Measurements from ENCODE around the gene MRPS15. TPM values are rescaled to one million over a fixed set of nuclear protein-coding genes. Genes with fewer than 3 reads are reported as not detected.
"Not testable (repeated sequence)": the region's sequence is repeated elsewhere in the genome, so short reads cannot be mapped to it uniquely, and the experiment has no call there.

The MRPS15 gene
- 10 to 100 TPM; 19.5 to 59.5 (median 42.4) TPM for total RNA-seq

GRCh38 chr1:36463803-36464604, at the start of gene MRPS15:
TSS of gene MRPS15 (minus strand) at chr1:36464384. CDS start at chr1:36464275, 109 bp downstream.
- Histone ChIP-seq H3K4me3 (peak within 1 kb of the TSS; percentile 49 to 87 (median 74)), H3K9me3 (no peaks in the 10 kb centered on the region), H3K4me1 (peaks cover 5 to 22% (median 14%) of the 10 kb centered on the region in 4 donors), H3K27ac (peak within 1 kb of the TSS; percentile 84 to 91 (median 89)), H3K36me3 (peaks cover 0 to 14% (median 4%) of the 10 kb centered on the region in 4 donors), H3K27me3 (no peaks in the 10 kb centered on the region)
- intact Hi-C loops (cut with DNase I; ENCODE audit: low total_unique reads) (no loop called here), in situ Hi-C loops (cut with MboI; ENCODE audit: low pct_ligation_motif_present in 1 of 4, low pct_unique_long_range_greater_than_20kb in 1 of 4, low sequenced_read_pairs in 3 of 4) (no loop called here)
- TF ChIP-seq EP300 (IDR thresholded peaks at IDR 0.05; ENCODE audit: low read depth) (no peak), POLR2AphosphoS5 (IDR thresholded peaks at IDR 0.05) (peak; percentile 73 to 83 (median 80)), CTCF (IDR thresholded peaks at IDR 0.05) (no peak), POLR2A (IDR thresholded peaks at IDR 0.05) (peak; percentile 56)
- 1% methylated on average over 51 of the region's 65 CpGs; no CpG with 5 or more reads in 1 of the 2 donors for WGBS, 2 donors (ENCODE audit: low coverage in 1 of 2)
- DNase-seq: peak; percentile 97

GRCh38 chr1:36512842-36513241, 48.7 kb upstream of the MRPS15 start:
- 40% methylated on average over 1 of the region's 1 CpG; no CpG with 5 or more reads in 1 of the 2 donors for WGBS, 2 donors (ENCODE audit: low coverage in 1 of 2)
- no peak for DNase-seq
- TF ChIP-seq POLR2AphosphoS5 (IDR thresholded peaks at IDR 0.05) (no peak), EP300 (IDR thresholded peaks at IDR 0.05; ENCODE audit: low read depth) (no peak), POLR2A (IDR thresholded peaks at IDR 0.05) (no peak), CTCF (IDR thresholded peaks at IDR 0.05) (no peak)
- Histone ChIP-seq H3K4me3 (no peak overlapping the region), H3K36me3 (no peaks in the 10 kb centered on the region), H3K9me3 (no peaks in the 10 kb centered on the region), H3K27ac (no peak overlapping the region), H3K4me1 (no peaks in the 10 kb centered on the region), H3K27me3 (no peaks in the 10 kb centered on the region)
- in situ Hi-C loops (cut with MboI; ENCODE audit: low pct_ligation_motif_present in 1 of 4, low pct_unique_long_range_greater_than_20kb in 1 of 4, low sequenced_read_pairs in 3 of 4): no loop called here
- intact Hi-C loops (cut with DNase I; ENCODE audit: low total_unique reads): no loop called here

- TF ChIP-seq CTCF (IDR thresholded peaks at IDR 0.05): no peak
- TF ChIP-seq POLR2AphosphoS5 (IDR thresholded peaks at IDR 0.05): no peak
- no peak for TF ChIP-seq EP300 (IDR thresholded peaks at IDR 0.05; ENCODE audit: low read depth)
- TF ChIP-seq POLR2A (IDR thresholded peaks at IDR 0.05): no peak
- whole genome bisulfite sequencing, 2 donors (ENCODE audit: low coverage in 1 of 2): 78 to 100% methylated on average over 2 to 15 of the region's 15 CpGs
- no peaks in the 10 kb centered on the region for H3K9me3 ChIP-seq
- in situ Hi-C loops (cut with MboI; ENCODE audit: low pct_ligation_motif_present in 1 of 4, low pct_unique_long_range_greater_than_20kb in 1 of 4, low sequenced_read_pairs in 3 of 4) (no loop called here), intact Hi-C loops (cut with DNase I; ENCODE audit: low total_unique reads) (no loop called here)
- peaks cover 2% of the 10 kb centered on the region for H3K27me3 ChIP-seq
- H3K4me1 ChIP-seq: no peaks in the 10 kb centered on the region
- DNase-seq: no peak
- H3K4me3 ChIP-seq: no peak overlapping the region
- no peak overlapping the region for H3K27ac ChIP-seq
- H3K36me3 ChIP-seq: no peaks in the 10 kb centered on the region
These were observed 47.9 kb upstream of the MRPS15 start for GRCh38 chr1:36511804-36512798.

- peaks cover 11% of the 10 kb centered on the region for H3K27me3 ChIP-seq
- H3K4me1 ChIP-seq; DNase-seq; H3K9me3 ChIP-seq; H3K36me3 ChIP-seq; intact Hi-C loops (cut with DNase I; ENCODE audit: low total_unique reads); in situ Hi-C loops (cut with MboI; ENCODE audit: low pct_ligation_motif_present in 1 of 4, low pct_unique_long_range_greater_than_20kb in 1 of 4, low sequenced_read_pairs in 3 of 4); H3K4me3 ChIP-seq; H3K27ac ChIP-seq: not testable (repeated sequence)
- WGBS, 2 donors (ENCODE audit: low coverage in 1 of 2): 46 to 75% methylated on average over 2 of the region's 2 CpGs
These were observed 47.0 kb upstream of the MRPS15 start for GRCh38 chr1:36511220-36511619.
